Measurements from ENCODE around the gene ADD3. TPM values are rescaled to one million over a fixed set of nuclear protein-coding genes. Genes with fewer than 3 reads are reported as not detected.

ADD3 gene
- total and polyA plus RNA-seq, 2 donors (not counting 3 experiments of a cell fraction or from before 2014, with no cell fraction given), result 14.9 to 55.2 TPM

GRCh38 chr10:110160081-110160480, 152.3 kb downstream of the ADD3 start:
- POLR2A ChIA-PET, result no interaction called here
- CTCF ChIA-PET, result interaction anchor here (0.8 to 1.3 kb wide), 4 partner anchors 22 to 276 kb away, joined by 3 to 4 read pairs (median 3); no protein-coding TSS in a partner anchor
- TF ChIP-seq JUN (IDR thresholded peaks at IDR 0.05; ENCODE audit: borderline replicate concordance, insufficient read depth, insufficient read length, low read depth) (no peak), CTCF (IDR thresholded peaks at IDR 0.05; ENCODE audit: extremely low read depth in 1 of 2, insufficient read depth in 1 of 2, low read depth in 1 of 2, low read length in 2 of 2) (no peak), EZH2 (IDR thresholded peaks at IDR 0.05; ENCODE audit: borderline replicate concordance, low read depth, low read length, severe bottlenecking) (no peak), POLR2AphosphoS5 (IDR thresholded peaks at IDR 0.05; ENCODE audit: insufficient read depth, low read depth, low read length) (no peak)
- H3K4me3 ChIP-seq (replicated peaks in 1 of 3; ENCODE audit: insufficient read depth in 1 of 3, low read depth in 1 of 3, low read length in 3 of 3), result no peak overlapping the region
- intact Hi-C loops (cut with micrococcal nuclease) (no loop called here), dilution Hi-C loops (cut with MboI; ENCODE audit: extremely low pct_ligation_motif_present, low sequenced_read_pairs) (no loop called here)
- H3K79me2 ChIP-seq (ENCODE audit: control insufficient read depth, insufficient read depth, low read length), result no peaks in the 10 kb centered on the region
- H3K4me1 ChIP-seq (ENCODE audit: control insufficient read depth, extremely low read depth, insufficient read depth, low read length), result no peaks in the 10 kb centered on the region
- H3K27me3 ChIP-seq (ENCODE audit: control insufficient read depth in 2 of 2, insufficient read depth in 2 of 2, low read length in 2 of 2), result peaks cover 4 to 6% of the 10 kb centered on the region in 2 experiments
- H3K36me3 ChIP-seq (ENCODE audit: control insufficient read depth in 2 of 2, extremely low read depth in 1 of 2, insufficient read depth in 2 of 2, low read length in 2 of 2), result no peaks in the 10 kb centered on the region
- H3K9me1 ChIP-seq (replicated peaks; ENCODE audit: control insufficient read depth, extremely low read depth, insufficient read depth, low read length), result no peaks in the 10 kb centered on the region
- H3K27ac ChIP-seq (ENCODE audit: insufficient read depth, low read depth, low read length), result no peak overlapping the region
- no peak for FAIRE-seq
- H2AFZ ChIP-seq (ENCODE audit: low read depth, low read length), result no peak overlapping the region
- H4K20me1 ChIP-seq (replicated peaks; ENCODE audit: control insufficient read depth, extremely low read depth, insufficient read depth, low read length), result no peaks in the 10 kb centered on the region
- no peak overlapping the region for H3K4me2 ChIP-seq (ENCODE audit: insufficient read depth, low read length)
- H3K9me3 ChIP-seq (replicated peaks; ENCODE audit: control insufficient read depth, insufficient read depth, low read length), result no peaks in the 10 kb centered on the region
- DNase-seq (ENCODE audit: low read depth, low spot score), result no peak
- no peak overlapping the region for H3K9ac ChIP-seq (replicated peaks; ENCODE audit: extremely low read depth, insufficient read depth, low read length)
- BruUV-seq (replicated peaks), result no TSS peak

DNA sequence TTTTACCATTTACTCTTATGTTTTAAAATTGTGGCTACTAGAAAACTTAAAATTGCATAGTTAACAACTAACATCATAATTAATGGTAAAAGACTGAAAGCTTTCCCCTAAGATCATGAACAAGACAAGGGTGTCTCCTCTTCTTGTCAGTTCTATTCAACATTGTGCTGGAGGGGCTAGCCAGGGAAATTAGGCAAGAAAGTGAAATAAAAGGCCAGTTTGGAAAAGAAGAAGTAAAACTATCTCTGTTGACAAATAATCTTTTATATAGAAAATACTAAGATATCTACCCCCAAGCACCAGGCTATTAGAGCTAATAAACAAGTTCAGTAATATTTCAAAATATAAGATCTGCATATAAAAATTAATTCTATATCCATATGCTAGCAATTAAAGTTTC, 152.7 kb downstream of the ADD3 start:
- Histone ChIP-seq H3K27me3 (ENCODE audit: control insufficient read depth in 2 of 2, insufficient read depth in 2 of 2, low read length in 2 of 2) (peaks cover 4 to 6% of the 10 kb centered on the region in 2 experiments), H3K36me3 (ENCODE audit: control insufficient read depth in 2 of 2, extremely low read depth in 1 of 2, insufficient read depth in 2 of 2, low read length in 2 of 2) (no peaks in the 10 kb centered on the region), H3K79me2 (ENCODE audit: control insufficient read depth, insufficient read depth, low read length) (no peaks in the 10 kb centered on the region), H3K9ac (replicated peaks; ENCODE audit: extremely low read depth, insufficient read depth, low read length) (no peak overlapping the region), H3K4me3 (replicated peaks in 1 of 3; ENCODE audit: insufficient read depth in 1 of 3, low read depth in 1 of 3, low read length in 3 of 3) (no peak overlapping the region), H3K9me1 (replicated peaks; ENCODE audit: control insufficient read depth, extremely low read depth, insufficient read depth, low read length) (no peaks in the 10 kb centered on the region), H4K20me1 (replicated peaks; ENCODE audit: control insufficient read depth, extremely low read depth, insufficient read depth, low read length) (no peaks in the 10 kb centered on the region), H2AFZ (ENCODE audit: low read depth, low read length) (no peak overlapping the region), H3K4me1 (ENCODE audit: control insufficient read depth, extremely low read depth, insufficient read depth, low read length) (no peaks in the 10 kb centered on the region), H3K9me3 (replicated peaks; ENCODE audit: control insufficient read depth, insufficient read depth, low read length) (no peaks in the 10 kb centered on the region), H3K27ac (ENCODE audit: insufficient read depth, low read depth, low read length) (no peak overlapping the region), H3K4me2 (ENCODE audit: insufficient read depth, low read length) (no peak overlapping the region)
- dilution Hi-C loops (cut with MboI; ENCODE audit: extremely low pct_ligation_motif_present, low sequenced_read_pairs) (no loop called here), intact Hi-C loops (cut with micrococcal nuclease) (no loop called here)
- no peak for TF ChIP-seq EZH2 (IDR thresholded peaks at IDR 0.05; ENCODE audit: borderline replicate concordance, low read depth, low read length, severe bottlenecking)
- TF ChIP-seq GATA2 (IDR thresholded peaks at IDR 0.05; ENCODE audit: insufficient read depth, insufficient read length, low read depth, low read length), result no peak
- no peak for TF ChIP-seq POLR2AphosphoS5 (IDR thresholded peaks at IDR 0.05; ENCODE audit: insufficient read depth, low read depth, low read length)
- TF ChIP-seq FOS (IDR thresholded peaks at IDR 0.05; ENCODE audit: borderline replicate concordance, insufficient read depth, low read length), result no peak
- TF ChIP-seq, protein P1, sequence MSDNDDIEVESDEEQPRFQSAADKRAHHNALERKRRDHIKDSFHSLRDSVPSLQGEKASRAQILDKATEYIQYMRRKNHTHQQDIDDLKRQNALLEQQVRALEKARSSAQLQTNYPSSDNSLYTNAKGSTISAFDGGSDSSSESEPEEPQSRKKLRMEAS (IDR thresholded peaks at IDR 0.05; ENCODE audit: insufficient read depth, insufficient read length), result no peak
- no peak for TF ChIP-seq MYC (IDR thresholded peaks at IDR 0.05; ENCODE audit: low read depth, low read length)
- TF ChIP-seq CTCF (IDR thresholded peaks at IDR 0.05; ENCODE audit: extremely low read depth in 1 of 2, insufficient read depth in 1 of 2, low read depth in 1 of 2, low read length in 2 of 2), result no peak
- no peak for TF ChIP-seq JUN (IDR thresholded peaks at IDR 0.05; ENCODE audit: borderline replicate concordance, insufficient read depth, insufficient read length, low read depth)
- no peak for TF ChIP-seq POLR2A (IDR thresholded peaks at IDR 0.05; ENCODE audit: low read depth, low read length)
- FAIRE-seq (no peak), DNase-seq (ENCODE audit: low read depth, low spot score) (no peak)
- no TSS peak for BruUV-seq (replicated peaks)
- POLR2A ChIA-PET, result no interaction called here
- CTCF ChIA-PET, result interaction anchor here (0.8 to 1.3 kb wide), 3 partner anchors 22 to 276 kb away, joined by 3 to 4 read pairs (median 3); no protein-coding TSS in a partner anchor
